Upper lobe of left lung (tissue), 4 donors: ENCODE results near the gene GPR176.

ENCODE experiments used
- POLR2A ChIP-seq, 4 donors: fragments of 450-650 bp; IDR thresholded peaks; one replicate each; pipeline ENCODE4 v1.5.1; 2016 to 2017; ENCODE audit warnings: antibody characterized with exemption in 4 of 4, mild to moderate bottlenecking in 2 of 4
- TF ChIP-seq, protein P1 (sequence below), 6 experiments: fragments of 450-650 bp in 4 of 6; fragments of 200-600 bp in 2 of 6; sonication (generic) in 2 of 6; IDR thresholded peaks; one replicate each; pipeline ENCODE4 v1.5.1; 2016 to 2019; ENCODE audit warnings: antibody characterized with exemption in 6 of 6

DNA sequence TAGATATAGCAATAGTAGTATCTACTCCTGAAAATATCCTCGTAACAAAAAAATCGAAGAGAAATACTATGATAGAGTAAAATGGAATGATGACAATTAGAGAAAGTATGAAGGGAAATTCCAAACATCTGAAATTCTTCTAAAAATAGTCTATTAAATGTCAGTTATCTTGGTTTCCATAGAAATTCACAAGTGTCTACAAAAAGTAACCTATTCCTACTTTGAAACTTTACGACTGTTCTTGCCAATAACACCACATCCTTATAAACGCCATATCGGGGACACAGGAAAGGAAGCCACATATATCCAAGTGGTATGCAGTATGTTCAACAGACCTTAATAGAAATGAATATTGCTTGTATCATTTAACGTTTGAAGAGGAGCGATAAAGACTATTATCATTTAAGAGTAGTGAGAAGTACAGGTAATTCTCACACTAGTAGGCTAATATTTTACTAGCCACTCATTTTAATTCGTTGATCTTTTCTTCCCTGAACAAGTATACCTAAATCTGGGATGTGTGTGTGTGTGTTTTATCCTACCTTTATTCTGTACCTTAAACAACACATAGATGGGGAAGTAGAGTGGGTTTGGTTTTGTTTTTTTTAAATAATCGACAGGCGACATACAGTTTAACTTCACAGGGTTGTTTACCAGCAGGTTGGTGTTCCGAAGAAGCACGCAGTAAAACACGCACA, 1.2 kb downstream of the GPR176 start:
- TF ChIP-seq, protein P1, sequence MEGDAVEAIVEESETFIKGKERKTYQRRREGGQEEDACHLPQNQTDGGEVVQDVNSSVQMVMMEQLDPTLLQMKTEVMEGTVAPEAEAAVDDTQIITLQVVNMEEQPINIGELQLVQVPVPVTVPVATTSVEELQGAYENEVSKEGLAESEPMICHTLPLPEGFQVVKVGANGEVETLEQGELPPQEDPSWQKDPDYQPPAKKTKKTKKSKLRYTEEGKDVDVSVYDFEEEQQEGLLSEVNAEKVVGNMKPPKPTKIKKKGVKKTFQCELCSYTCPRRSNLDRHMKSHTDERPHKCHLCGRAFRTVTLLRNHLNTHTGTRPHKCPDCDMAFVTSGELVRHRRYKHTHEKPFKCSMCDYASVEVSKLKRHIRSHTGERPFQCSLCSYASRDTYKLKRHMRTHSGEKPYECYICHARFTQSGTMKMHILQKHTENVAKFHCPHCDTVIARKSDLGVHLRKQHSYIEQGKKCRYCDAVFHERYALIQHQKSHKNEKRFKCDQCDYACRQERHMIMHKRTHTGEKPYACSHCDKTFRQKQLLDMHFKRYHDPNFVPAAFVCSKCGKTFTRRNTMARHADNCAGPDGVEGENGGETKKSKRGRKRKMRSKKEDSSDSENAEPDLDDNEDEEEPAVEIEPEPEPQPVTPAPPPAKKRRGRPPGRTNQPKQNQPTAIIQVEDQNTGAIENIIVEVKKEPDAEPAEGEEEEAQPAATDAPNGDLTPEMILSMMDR (IDR thresholded peaks at IDR 0.05), result no peak
- no peak for TF ChIP-seq POLR2A (IDR thresholded peaks at IDR 0.05)
